PC-3 (cell line): ENCODE results near the gene GALNT13.

ENCODE experiments used
- EZH2 ChIP-seq: fragments of 300-600 bp; sonication (generic); IDR thresholded peaks from one replicate; pipeline ENCODE4 v1.6.1; 2017; ENCODE audit warnings: antibody characterized with exemption, mild to moderate bottlenecking, low read length; ENCODE audit not compliant: unreplicated experiment
- EZH2phosphoT487 ChIP-seq: fragments of 300-600 bp; sonication (generic); IDR thresholded peaks from 2 replicates; pipeline ENCODE4 v1.6.1; 2018; ENCODE audit warnings: mild to moderate bottlenecking, antibody characterized with exemption, low read length, borderline replicate concordance
- TF ChIP-seq, protein P1 (sequence below): fragments of 300-600 bp; sonication (generic); conservative IDR thresholded peaks from 2 replicates; pipeline ENCODE4 v1.5.1; 2017; ENCODE audit warnings: antibody characterized with exemption, low read depth, mild to moderate bottlenecking, low read length

DNA sequence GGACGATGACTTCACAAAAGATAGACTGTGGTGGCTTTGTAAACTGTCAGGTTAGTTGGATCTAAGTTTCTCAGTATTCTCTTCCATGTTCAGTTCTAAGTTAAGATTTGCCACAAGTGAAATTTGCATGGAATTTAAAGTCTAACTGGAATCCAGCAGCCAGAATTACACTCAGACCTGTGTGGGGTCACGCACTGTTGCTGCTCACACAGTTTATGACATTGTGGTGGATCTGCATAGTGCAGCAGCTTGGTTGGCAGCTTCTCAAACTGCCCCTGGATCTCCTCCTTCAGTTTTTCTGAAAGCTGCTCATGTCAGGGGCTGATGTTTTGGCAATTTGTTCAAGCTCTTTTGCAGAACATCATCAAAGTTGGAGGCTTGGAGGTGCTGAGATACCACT is 598.7 kb downstream of the GALNT13 start:
- TF ChIP-seq EZH2: no peak
- TF ChIP-seq, protein P1, sequence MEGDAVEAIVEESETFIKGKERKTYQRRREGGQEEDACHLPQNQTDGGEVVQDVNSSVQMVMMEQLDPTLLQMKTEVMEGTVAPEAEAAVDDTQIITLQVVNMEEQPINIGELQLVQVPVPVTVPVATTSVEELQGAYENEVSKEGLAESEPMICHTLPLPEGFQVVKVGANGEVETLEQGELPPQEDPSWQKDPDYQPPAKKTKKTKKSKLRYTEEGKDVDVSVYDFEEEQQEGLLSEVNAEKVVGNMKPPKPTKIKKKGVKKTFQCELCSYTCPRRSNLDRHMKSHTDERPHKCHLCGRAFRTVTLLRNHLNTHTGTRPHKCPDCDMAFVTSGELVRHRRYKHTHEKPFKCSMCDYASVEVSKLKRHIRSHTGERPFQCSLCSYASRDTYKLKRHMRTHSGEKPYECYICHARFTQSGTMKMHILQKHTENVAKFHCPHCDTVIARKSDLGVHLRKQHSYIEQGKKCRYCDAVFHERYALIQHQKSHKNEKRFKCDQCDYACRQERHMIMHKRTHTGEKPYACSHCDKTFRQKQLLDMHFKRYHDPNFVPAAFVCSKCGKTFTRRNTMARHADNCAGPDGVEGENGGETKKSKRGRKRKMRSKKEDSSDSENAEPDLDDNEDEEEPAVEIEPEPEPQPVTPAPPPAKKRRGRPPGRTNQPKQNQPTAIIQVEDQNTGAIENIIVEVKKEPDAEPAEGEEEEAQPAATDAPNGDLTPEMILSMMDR: no peak
- no peak for TF ChIP-seq EZH2phosphoT487
